ENCODE data around the gene BMP15. TPM values are rescaled to one million over a fixed set of nuclear protein-coding genes. Genes with fewer than 3 reads are reported as not detected.

BMP15 gene
- total and polyA plus RNA-seq, 2 experiments from 2014 or later: not detected

GRCh38 chrX:50893466-50893865, 17.1 kb upstream of the BMP15 start:
- Histone ChIP-seq H3K4me3 (no peak overlapping the region), H3K4me1 (ENCODE audit: low read depth) (no peaks in the 10 kb centered on the region), H3K27ac (no peak overlapping the region), H3K9me3 (ENCODE audit: low read depth) (no peaks in the 10 kb centered on the region), H3K36me3 (no peaks in the 10 kb centered on the region), H3K27me3 (peaks cover 23% of the 10 kb centered on the region)
- TF ChIP-seq, protein P1, sequence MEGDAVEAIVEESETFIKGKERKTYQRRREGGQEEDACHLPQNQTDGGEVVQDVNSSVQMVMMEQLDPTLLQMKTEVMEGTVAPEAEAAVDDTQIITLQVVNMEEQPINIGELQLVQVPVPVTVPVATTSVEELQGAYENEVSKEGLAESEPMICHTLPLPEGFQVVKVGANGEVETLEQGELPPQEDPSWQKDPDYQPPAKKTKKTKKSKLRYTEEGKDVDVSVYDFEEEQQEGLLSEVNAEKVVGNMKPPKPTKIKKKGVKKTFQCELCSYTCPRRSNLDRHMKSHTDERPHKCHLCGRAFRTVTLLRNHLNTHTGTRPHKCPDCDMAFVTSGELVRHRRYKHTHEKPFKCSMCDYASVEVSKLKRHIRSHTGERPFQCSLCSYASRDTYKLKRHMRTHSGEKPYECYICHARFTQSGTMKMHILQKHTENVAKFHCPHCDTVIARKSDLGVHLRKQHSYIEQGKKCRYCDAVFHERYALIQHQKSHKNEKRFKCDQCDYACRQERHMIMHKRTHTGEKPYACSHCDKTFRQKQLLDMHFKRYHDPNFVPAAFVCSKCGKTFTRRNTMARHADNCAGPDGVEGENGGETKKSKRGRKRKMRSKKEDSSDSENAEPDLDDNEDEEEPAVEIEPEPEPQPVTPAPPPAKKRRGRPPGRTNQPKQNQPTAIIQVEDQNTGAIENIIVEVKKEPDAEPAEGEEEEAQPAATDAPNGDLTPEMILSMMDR (IDR thresholded peaks at IDR 0.05; ENCODE audit: low read depth, low read length): no peak
- DNase-seq (ENCODE audit: low read depth in 1 of 2, low spot score in 1 of 2): no peak

GRCh38 chrX:50905334-50905733, 5.2 kb upstream of the BMP15 start:
- no peak overlapping the region for H3K27ac ChIP-seq
- H3K36me3 ChIP-seq: no peaks in the 10 kb centered on the region
- DNase-seq (ENCODE audit: low read depth in 1 of 2, low spot score in 1 of 2): peak in 1 of 2 donors; percentile 2
- H3K27me3 ChIP-seq: peaks cover 15% of the 10 kb centered on the region
- TF ChIP-seq, protein P1 (IDR thresholded peaks at IDR 0.05; ENCODE audit: low read depth, low read length): peak; percentile 23
- no peaks in the 10 kb centered on the region for H3K9me3 ChIP-seq (ENCODE audit: low read depth)
- H3K4me1 ChIP-seq (ENCODE audit: low read depth): no peaks in the 10 kb centered on the region
- H3K4me3 ChIP-seq: no peak overlapping the region

- DNase-seq (ENCODE audit: low read depth in 1 of 2, low spot score in 1 of 2): peak in 1 of 2 donors; percentile 7
- TF ChIP-seq, protein P1 (IDR thresholded peaks at IDR 0.05; ENCODE audit: low read depth, low read length): no peak
- H3K4me1 ChIP-seq (ENCODE audit: low read depth): no peaks in the 10 kb centered on the region
- no peaks in the 10 kb centered on the region for H3K27me3 ChIP-seq
- peaks cover 3% of the 10 kb centered on the region for H3K9me3 ChIP-seq (ENCODE audit: low read depth)
- no peak overlapping the region for H3K27ac ChIP-seq
- no peaks in the 10 kb centered on the region for H3K36me3 ChIP-seq
- no peak overlapping the region for H3K4me3 ChIP-seq
Measured at GRCh38 chrX:50913520-50913919, 3.0 kb downstream of the BMP15 start.

- peak in 1 of 2 donors; percentile 18 for DNase-seq (ENCODE audit: low read depth in 1 of 2, low spot score in 1 of 2)
- no peaks in the 10 kb centered on the region for H3K36me3 ChIP-seq
- TF ChIP-seq, protein P1 (IDR thresholded peaks at IDR 0.05; ENCODE audit: low read depth, low read length): peak; percentile 27
- H3K9me3 ChIP-seq (ENCODE audit: low read depth): no peaks in the 10 kb centered on the region
- H3K27ac ChIP-seq: no peak overlapping the region
- no peak overlapping the region for H3K4me3 ChIP-seq
- no peaks in the 10 kb centered on the region for H3K27me3 ChIP-seq
- H3K4me1 ChIP-seq (ENCODE audit: low read depth): no peaks in the 10 kb centered on the region
Measured at GRCh38 chrX:50920132-50920531, 9.6 kb downstream of the BMP15 start.

DNA sequence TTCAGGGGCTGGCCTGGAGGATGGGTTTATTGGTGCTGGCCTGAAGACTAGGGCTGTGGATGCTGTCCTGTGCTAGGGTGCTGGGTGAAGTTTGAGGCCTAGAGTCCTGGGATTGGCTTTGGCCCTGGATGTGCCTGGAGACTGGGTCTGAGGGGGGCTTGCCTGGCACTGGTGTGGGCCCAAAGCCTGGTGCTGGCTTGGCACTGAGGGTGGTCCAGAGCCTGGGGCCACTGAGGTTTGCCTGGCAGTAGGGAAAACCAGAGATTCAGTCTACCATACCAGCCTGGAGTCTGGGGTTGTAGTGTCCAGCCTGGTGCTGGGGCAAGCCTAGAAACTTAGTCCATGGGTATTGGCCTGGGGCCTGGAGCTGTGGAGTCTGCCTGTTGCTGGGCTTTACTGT, 16.6 kb downstream of the BMP15 start:
- Histone ChIP-seq H3K4me3 (no peak overlapping the region), H3K27ac (no peak overlapping the region)
- TF ChIP-seq, protein P1 (IDR thresholded peaks at IDR 0.05; ENCODE audit: low read depth, low read length): no peak

DNA sequence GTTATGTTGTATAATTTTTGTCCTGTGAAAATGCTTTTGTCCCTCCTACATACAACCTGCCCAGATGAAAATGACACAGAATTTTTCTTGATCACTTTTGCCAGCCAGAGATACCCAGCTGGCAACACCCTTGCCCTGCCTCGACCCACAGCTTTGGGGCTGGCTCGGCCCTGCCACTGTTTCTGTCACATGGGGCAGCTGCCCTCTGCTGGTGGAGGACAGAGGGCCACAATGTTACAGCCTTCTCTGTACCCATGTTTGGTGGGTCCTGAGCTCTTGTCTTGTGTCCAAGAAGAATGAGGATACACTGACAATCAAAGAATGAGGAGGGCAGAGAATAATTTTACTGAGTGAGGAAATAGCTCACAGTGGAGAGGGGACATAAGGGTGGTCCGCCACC, 31.1 kb downstream of the BMP15 start:
- peak in 1 of 2 donors; percentile 0 for DNase-seq (ENCODE audit: low read depth in 1 of 2, low spot score in 1 of 2)
- H3K4me1 ChIP-seq (ENCODE audit: low read depth): no peaks in the 10 kb centered on the region
- no peaks in the 10 kb centered on the region for H3K27me3 ChIP-seq
- TF ChIP-seq, protein P1 (IDR thresholded peaks at IDR 0.05; ENCODE audit: low read depth, low read length): peak; percentile 31
- no peaks in the 10 kb centered on the region for H3K9me3 ChIP-seq (ENCODE audit: low read depth)
- no peaks in the 10 kb centered on the region for H3K36me3 ChIP-seq
- H3K27ac ChIP-seq: no peak overlapping the region
- no peak overlapping the region for H3K4me3 ChIP-seq

More for the DNA sequence above, 16.6 kb downstream of the BMP15 start:
- Histone ChIP-seq H3K4me1 (ENCODE audit: low read depth) (no peaks in the 10 kb centered on the region), H3K36me3 (no peaks in the 10 kb centered on the region), H3K9me3 (ENCODE audit: low read depth) (no peaks in the 10 kb centered on the region), H3K27me3 (no peaks in the 10 kb centered on the region)
- no peak for DNase-seq (ENCODE audit: low read depth in 1 of 2, low spot score in 1 of 2)
